OCI-LY1 (cell line): ENCODE results near the gene HNRNPM.

Source experiments
- CTCF ChIP-seq: fragments of 200-600 bp; sonication (generic), shearing (Covaris generic); IDR thresholded peaks from 2 replicates; pipeline ENCODE4 v1.5.1; 2017; ENCODE audit warnings: mild to moderate bottlenecking, antibody characterized with exemption, low read length, moderate library complexity, mixed read lengths
- EZH2 ChIP-seq: fragments of 200-600 bp; sonication (generic), shearing (Covaris generic); IDR thresholded peaks from 2 replicates; pipeline ENCODE4 v1.8.0; 2017; ENCODE audit warnings: borderline replicate concordance, mixed run types, mild to moderate bottlenecking, antibody characterized with exemption, low read length, moderate library complexity, mixed read lengths

GRCh38 chr19:8490873-8491272 lies 46.1 kb downstream of the HNRNPM start:
- no peak for TF ChIP-seq EZH2
- TF ChIP-seq CTCF: no peak
